K562 (cell line): ENCODE measurements around the gene YBX2. TPM values are rescaled to one million over a fixed set of nuclear protein-coding genes. Genes with fewer than 3 reads are reported as not detected.

Experiments
- CREBBP ChIP-seq: IDR thresholded peaks from one replicate; pipeline ENCODE4 v1.6.1; 2012; ENCODE audit warnings: low read depth, mild to moderate bottlenecking, control low read depth, inconsistent platforms, low read length
- E2F8 ChIP-seq: fragments of 450-650 bp; IDR thresholded peaks from 2 replicates; pipeline ENCODE4 v1.7.1; 2018; ENCODE audit warnings: mild to moderate bottlenecking, low read depth; ENCODE audit not compliant: partially characterized antibody
- ELK1 ChIP-seq: sonication (generic); formaldehyde crosslinking; IDR thresholded peaks from 2 replicates; pipeline ENCODE4 v1.8.1; 2022; ENCODE audit warnings: missing genetic modification reagents
- GTF2A2 ChIP-seq: IDR thresholded peaks from 2 replicates; pipeline ENCODE4 v1.6.1; 2016; ENCODE audit warnings: mild to moderate bottlenecking, missing genetic modification characterization, missing compliant biosample characterization
- HDAC2 ChIP-seq: fragments of 450-650 bp; IDR thresholded peaks from 2 replicates; pipeline ENCODE4 v1.6.1; 2016; ENCODE audit warnings: mild to moderate bottlenecking
- HNRNPL ChIP-seq: fragments of 200-400 bp; formaldehyde crosslinking; IDR thresholded peaks from 2 replicates; pipeline ENCODE4 v1.6.1; 2017; ENCODE audit warnings: low read depth, mild to moderate bottlenecking, low read length
- ILF3 ChIP-seq: fragments of 450-650 bp; IDR thresholded peaks from 2 replicates; pipeline ENCODE4 v1.6.1; 2018; ENCODE audit warnings: antibody characterized with exemption, mild to moderate bottlenecking, moderate library complexity, borderline replicate concordance
- KAT2B ChIP-seq: IDR thresholded peaks from one replicate; pipeline ENCODE4 v1.6.1; 2012; ENCODE audit warnings: low read depth, mild to moderate bottlenecking, control low read depth, inconsistent platforms, low read length, moderate library complexity
- KAT8 ChIP-seq: fragments of 450-650 bp; IDR thresholded peaks from 2 replicates; pipeline ENCODE4 v1.6.1; 2016; ENCODE audit warnings: low read depth, mild to moderate bottlenecking
- KDM2B ChIP-seq: fragments of 250-450 bp; sonication (Bioruptor Pico); IDR thresholded peaks from 2 replicates; pipeline ENCODE4 v1.8.0; 2021; ENCODE audit warnings: mild to moderate bottlenecking, moderate library complexity
- KLF6 ChIP-seq: fragments of 250-450 bp; sonication (Bioruptor Pico); IDR thresholded peaks from 2 replicates; pipeline ENCODE4 v1.4.0; 2020; ENCODE audit warnings: mild to moderate bottlenecking, moderate library complexity, borderline replicate concordance
- NFE2L1 ChIP-seq: fragments of 450-650 bp; IDR thresholded peaks from 2 replicates; pipeline ENCODE4 v1.6.1; 2016; ENCODE audit warnings: missing genetic modification characterization, low read depth, mild to moderate bottlenecking, missing compliant biosample characterization, moderate library complexity, borderline replicate concordance
- PHF8 ChIP-seq: fragments of 200-600 bp; sonication (generic); IDR thresholded peaks from 2 replicates; pipeline ENCODE4 v1.6.1; 2012; ENCODE audit warnings: mixed run types, mild to moderate bottlenecking, inconsistent platforms, low read length, moderate library complexity, borderline replicate concordance
- POU5F1 ChIP-seq: fragments of 150-350 bp; IDR thresholded peaks from 2 replicates; pipeline ENCODE4 v1.6.1; 2014; ENCODE audit warnings: borderline replicate concordance, low read length, low read depth, mild to moderate bottlenecking; ENCODE audit not compliant: partially characterized antibody
- TFE3 ChIP-seq: fragments of 450-650 bp; formaldehyde crosslinking; IDR thresholded peaks from 2 replicates; pipeline ENCODE4 v1.4.0; 2020; ENCODE audit warnings: mild to moderate bottlenecking, mixed read lengths
- WHSC1 ChIP-seq: IDR thresholded peaks from one replicate; pipeline ENCODE4 v1.6.1; 2012; ENCODE audit warnings: low read length, control low read depth, inconsistent platforms
- XRCC3 ChIP-seq: fragments of 450-650 bp; IDR thresholded peaks from 2 replicates; pipeline ENCODE4 v1.6.1; 2017; ENCODE audit warnings: mild to moderate bottlenecking, moderate library complexity
- ZKSCAN3 ChIP-seq: fragments of 250-450 bp; sonication (Bioruptor Pico); IDR thresholded peaks from 2 replicates; pipeline ENCODE4 v1.4.0; 2020
- ZNF584 ChIP-seq: fragments of 200-800 bp; sonication (Bioruptor generic); IDR thresholded peaks from 2 replicates; pipeline ENCODE4 v1.6.1; 2016; ENCODE audit warnings: low read depth, mild to moderate bottlenecking, missing genetic modification characterization, missing compliant biosample characterization
- ZNF644 ChIP-seq: fragments of 200-800 bp; sonication (Bioruptor generic); IDR thresholded peaks from 2 replicates; pipeline ENCODE4 v1.6.1; 2016; ENCODE audit warnings: low read depth, missing genetic modification characterization, missing compliant biosample characterization
- polyA plus RNA-seq, 8 experiments: library from polyadenylated mRNA; depleted of rRNA in 4 of 8; stranded (reverse) in 5 of 8; unstranded in 3 of 8; fragments of >200 nt; fragmentation: Nextera tagmentation in 2 of 8; fragmentation: Illumina TruSeq in 1 of 8; extraction: Ambion mirVana in 2 of 8; extraction: Trizol in 1 of 8; gene quantifications; 2 replicates each; pipeline versions ENCODE4 v1.2.1 to v1.2.3, GENCODE V29; 2011 to 2014; ENCODE audit warnings: inconsistent platforms in 1 of 8, missing spikeins in 1 of 8
- total RNA-seq, 7 experiments: library from RNA; depleted of rRNA in 6 of 7; stranded (reverse); fragments of >200 nt in 6 of 7; fragmentation: Illumina TruSeq in 2 of 7; extraction: Trizol in 2 of 7; gene quantifications; 2 replicates each; pipeline versions ENCODE4 v1.2.1 to v1.2.3, GENCODE V29; 2011 to 2021; ENCODE audit warnings: low replicate concordance in 1 of 7

The YBX2 gene
- total and polyA plus RNA-seq, 9 of the 15 experiments (the other 6 are each of a cell fraction or from before 2014, with no cell fraction given) = 0.03 to 0.59 (median 0.27) TPM; not detected in 6

- TF ChIP-seq ILF3 (0 out of 2 replicates have a peak, but pooled peaks have one; percentile 43), XRCC3 (no peak), KAT2B (no peak), HNRNPL (no peak), KLF6 (CRISPR knock-in tag) (no peak), TFE3 (CRISPR knock-in tag) (no peak), PHF8 (peak; percentile 85), POU5F1 (no peak), KDM2B (CRISPR knock-in tag) (no peak), HDAC2 (peak; percentile 56), CREBBP (no peak), WHSC1 (no peak), NFE2L1 (tag) (no peak), GTF2A2 (no peak), E2F8 (peak; percentile 29), KAT8 (no peak), ZKSCAN3 (CRISPR knock-in tag) (no peak), ZNF584 (CRISPR knock-in tag) (no peak), ZNF644 (tag) (no peak), ELK1 (CRISPR knock-in tag) (no peak)
Observed at GRCh38 chr17:7252176-7253043, 42.0 kb downstream of the YBX2 start, which contains the start of gene ELP5 (continued).
